Right lobe of liver (tissue), 6 donors: ENCODE results near the gene MUS81. TPM values are rescaled to one million over a fixed set of nuclear protein-coding genes. Genes with fewer than 3 reads are reported as not detected.

Experiments
- ATAC-seq, 4 donors: fragments of 200-7000 bp; cut with Tn5 transposase; one replicate each; pipeline ENCODE4 v1.9.1; 2020; ENCODE audit warnings: mild to moderate bottlenecking in 4 of 4, moderate library complexity in 4 of 4
- DNase-seq, 3 donors: peaks; one replicate each; pipeline ENCODE4 v3.0.0-alpha.2; 2020
- H3K27ac ChIP-seq, 3 donors: fragments of 200-600 bp; one replicate each; pipeline ENCODE4 v1.8.0; 2022
- H3K27me3 ChIP-seq, 2 donors: fragments of 200-600 bp; one replicate each; pipeline ENCODE4 v1.8.0; 2022
- H3K36me3 ChIP-seq, 4 donors: fragments of 200-600 bp; sonication (generic) in 1 of 4; one replicate each; pipeline versions ENCODE4 v1.5.1 to v1.8.0; 2017 to 2022; ENCODE audit warnings: control low read depth in 1 of 4
- H3K4me1 ChIP-seq, 4 donors: fragments of 200-600 bp; sonication (generic) in 1 of 4; one replicate each; pipeline versions ENCODE4 v1.5.1 to v1.8.0; 2017 to 2022; ENCODE audit warnings: control low read depth in 1 of 4
- H3K4me3 ChIP-seq, 3 donors: fragments of 200-600 bp; one replicate each; pipeline ENCODE4 v1.8.0; 2022
- H3K9me3 ChIP-seq, 4 donors: fragments of 200-600 bp; sonication (generic) in 1 of 4; one replicate each; pipeline versions ENCODE4 v1.5.1 to v1.8.0; 2017 to 2022; ENCODE audit warnings: control low read depth in 1 of 4
- POLR2A ChIP-seq: fragments of 450-650 bp; IDR thresholded peaks from one replicate; pipeline ENCODE4 v1.6.1; 2017; ENCODE audit warnings: antibody characterized with exemption, mild to moderate bottlenecking
- WGBS: methylation state at CpG from one replicate; pipeline ENCODE4 v1.1.6; 2018; ENCODE audit warnings: low coverage, low lambda C conversion rate; ENCODE audit not compliant: insufficient coverage; ENCODE audit errors: missing lambda C conversion rate; 5-methylcytosine and 5-hydroxymethylcytosine counted together
- intact Hi-C, 2 donors: fragments of 100-400 bp; cut with DNase I; formaldehyde crosslinking; loops; one replicate each; pipeline versions ENCODE4 v1.11.2 to v1.14.1; 2022
- total RNA-seq, 6 experiments: library from RNA; depleted of rRNA in 2 of 6; stranded (reverse); fragments of >200 nt in 2 of 6; fragmentation: NEBNext Ultra II Directional in 3 of 6; extraction: Animal tissue kit (Norgen Biotek cat#: 25700) in 3 of 6; gene quantifications; one replicate each; pipeline versions ENCODE4 v1.1.0 to v1.2.4, GENCODE V29; 2016 to 2023
- TF ChIP-seq, protein P1 (sequence below), 4 donors: fragments of 200-600 bp in 3 of 4; fragments of 450-650 bp in 1 of 4; IDR thresholded peaks; one replicate each; pipeline versions ENCODE4 v1.5.1 to v1.8.0; 2016 to 2022; ENCODE audit warnings: antibody characterized with exemption in 4 of 4, mild to moderate bottlenecking in 2 of 4
- donor health status: DM: no; HTN: yes; CAD: no.
- donor health status: DM: no; HTN: no; CAD: no.
- donor health status: DM: no; HTN: no; CAD: no.
- donor health status: DM: no; HTN: yes; CAD: no.
- donor health status: DM: no; HTN: yes; CAD: no.

MUS81 gene
- total RNA-seq, 6 experiments from 2014 or later: 14.0 to 25.6 (median 19.7) TPM

DNA sequence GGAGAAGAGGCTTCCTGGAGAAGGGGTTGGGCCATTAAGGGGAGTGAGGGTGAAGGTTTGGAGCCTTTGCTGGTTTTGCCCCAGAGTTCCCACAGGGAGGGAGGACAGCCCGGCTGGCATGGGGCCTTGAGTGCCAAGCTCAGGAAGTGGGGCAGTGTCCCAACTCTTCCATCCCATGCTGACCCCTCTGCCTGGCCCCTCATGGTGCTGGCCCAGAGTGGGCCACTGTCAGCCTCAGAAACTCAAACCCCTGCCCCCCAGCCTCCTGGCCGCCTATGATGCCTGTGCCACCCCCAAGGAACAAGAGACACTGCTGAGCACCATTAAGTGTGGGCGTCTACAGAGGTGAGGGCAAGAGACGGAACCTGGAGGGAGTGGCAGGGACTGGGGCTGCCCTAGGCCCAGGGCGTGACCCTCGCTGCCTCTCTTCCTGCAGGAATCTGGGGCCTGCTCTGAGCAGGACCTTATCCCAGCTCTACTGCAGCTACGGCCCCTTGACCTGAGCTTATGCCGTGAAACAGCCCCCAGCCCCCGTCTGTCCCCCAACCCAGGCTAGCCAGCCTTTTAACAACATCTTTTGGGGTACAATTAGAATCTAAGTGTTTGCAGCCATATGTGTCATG, 5.4 kb downstream of the MUS81 start:
- no peaks in the 10 kb centered on the region for H3K9me3 ChIP-seq
- H3K27ac ChIP-seq: no peak overlapping the region
- H3K4me1 ChIP-seq: peaks cover 0 to 9% (median 0%) of the 10 kb centered on the region in 4 donors
- DNase-seq: no peak
- no peak overlapping the region for H3K4me3 ChIP-seq
- no peaks in the 10 kb centered on the region for H3K27me3 ChIP-seq
- intact Hi-C loops: no loop called here
- H3K36me3 ChIP-seq: peaks cover 0 to 33% (median 18%) of the 10 kb centered on the region in 4 donors
- 88% methylated on average over 3 of the region's 9 CpGs for WGBS
- no peak for ATAC-seq
- TF ChIP-seq, protein P1, sequence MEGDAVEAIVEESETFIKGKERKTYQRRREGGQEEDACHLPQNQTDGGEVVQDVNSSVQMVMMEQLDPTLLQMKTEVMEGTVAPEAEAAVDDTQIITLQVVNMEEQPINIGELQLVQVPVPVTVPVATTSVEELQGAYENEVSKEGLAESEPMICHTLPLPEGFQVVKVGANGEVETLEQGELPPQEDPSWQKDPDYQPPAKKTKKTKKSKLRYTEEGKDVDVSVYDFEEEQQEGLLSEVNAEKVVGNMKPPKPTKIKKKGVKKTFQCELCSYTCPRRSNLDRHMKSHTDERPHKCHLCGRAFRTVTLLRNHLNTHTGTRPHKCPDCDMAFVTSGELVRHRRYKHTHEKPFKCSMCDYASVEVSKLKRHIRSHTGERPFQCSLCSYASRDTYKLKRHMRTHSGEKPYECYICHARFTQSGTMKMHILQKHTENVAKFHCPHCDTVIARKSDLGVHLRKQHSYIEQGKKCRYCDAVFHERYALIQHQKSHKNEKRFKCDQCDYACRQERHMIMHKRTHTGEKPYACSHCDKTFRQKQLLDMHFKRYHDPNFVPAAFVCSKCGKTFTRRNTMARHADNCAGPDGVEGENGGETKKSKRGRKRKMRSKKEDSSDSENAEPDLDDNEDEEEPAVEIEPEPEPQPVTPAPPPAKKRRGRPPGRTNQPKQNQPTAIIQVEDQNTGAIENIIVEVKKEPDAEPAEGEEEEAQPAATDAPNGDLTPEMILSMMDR (IDR thresholded peaks at IDR 0.05): no peak
- TF ChIP-seq POLR2A: no peak

- 100% methylated on average over 1 of the region's 21 CpGs for WGBS
- no peak overlapping the region for H3K4me3 ChIP-seq
- H3K36me3 ChIP-seq: peaks cover 0 to 33% (median 18%) of the 10 kb centered on the region in 4 donors
- intact Hi-C loops: no loop called here
- H3K27me3 ChIP-seq: no peaks in the 10 kb centered on the region
- DNase-seq (no peak), ATAC-seq (no peak)
- TF ChIP-seq, protein P1 (IDR thresholded peaks at IDR 0.05): no peak
- TF ChIP-seq POLR2A: no peak
- no peaks in the 10 kb centered on the region for H3K9me3 ChIP-seq
- H3K27ac ChIP-seq: no peak overlapping the region
- peaks cover 0 to 3% (median 0%) of the 10 kb centered on the region in 4 donors for H3K4me1 ChIP-seq
Measured at GRCh38 chr11:65866509-65867283, 6.5 kb downstream of the MUS81 start.

DNA sequence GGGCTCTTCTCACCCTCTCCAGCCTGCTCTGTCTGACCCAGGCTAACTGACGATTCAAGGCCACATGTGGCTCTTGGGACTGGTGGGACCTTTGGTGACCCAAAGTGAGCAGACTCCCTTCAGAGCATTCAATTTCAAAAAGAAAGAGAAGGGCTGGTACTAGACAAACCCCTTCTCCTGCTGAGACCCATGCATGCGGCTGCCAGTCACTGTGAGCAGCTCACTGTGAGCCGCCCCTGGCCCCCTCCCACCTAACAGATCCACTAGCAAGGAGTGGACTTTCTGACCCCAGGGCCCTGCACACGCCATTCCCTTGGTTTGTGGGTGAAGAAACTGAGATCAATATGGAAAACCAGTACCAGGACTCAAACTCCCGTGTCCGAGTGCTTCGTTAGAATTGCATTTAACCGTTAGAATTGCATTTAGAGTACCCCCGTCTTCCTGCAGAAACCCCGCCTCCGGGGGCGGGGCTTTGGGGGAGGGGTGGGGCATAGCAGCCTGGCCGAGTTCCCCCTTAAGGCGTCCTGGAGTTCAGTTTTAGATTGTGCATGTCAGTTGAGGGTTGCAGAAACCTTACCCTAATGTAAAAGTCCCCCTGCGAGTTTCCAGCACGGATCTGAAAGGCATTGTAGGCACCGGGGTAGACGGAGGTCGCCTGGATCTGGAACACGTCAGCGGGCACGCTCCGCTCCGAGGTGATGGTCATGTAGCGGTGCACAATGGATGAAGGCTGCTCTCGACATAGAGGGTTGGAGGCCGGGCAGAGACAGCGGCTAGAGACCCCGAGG, 7.2 kb downstream of the MUS81 start:
- intact Hi-C loops: no loop called here
- H3K4me3 ChIP-seq: no peak overlapping the region
- ATAC-seq (no peak), DNase-seq (no peak)
- H3K36me3 ChIP-seq: peaks cover 0 to 28% (median 17%) of the 10 kb centered on the region in 4 donors
- H3K4me1 ChIP-seq: no peaks in the 10 kb centered on the region
- no peaks in the 10 kb centered on the region for H3K9me3 ChIP-seq
- WGBS: 44% methylated on average over 12 of the region's 29 CpGs
- no peak overlapping the region for H3K27ac ChIP-seq
- no peak for TF ChIP-seq POLR2A
- TF ChIP-seq, protein P1 (IDR thresholded peaks at IDR 0.05): no peak
- no peaks in the 10 kb centered on the region for H3K27me3 ChIP-seq

DNA sequence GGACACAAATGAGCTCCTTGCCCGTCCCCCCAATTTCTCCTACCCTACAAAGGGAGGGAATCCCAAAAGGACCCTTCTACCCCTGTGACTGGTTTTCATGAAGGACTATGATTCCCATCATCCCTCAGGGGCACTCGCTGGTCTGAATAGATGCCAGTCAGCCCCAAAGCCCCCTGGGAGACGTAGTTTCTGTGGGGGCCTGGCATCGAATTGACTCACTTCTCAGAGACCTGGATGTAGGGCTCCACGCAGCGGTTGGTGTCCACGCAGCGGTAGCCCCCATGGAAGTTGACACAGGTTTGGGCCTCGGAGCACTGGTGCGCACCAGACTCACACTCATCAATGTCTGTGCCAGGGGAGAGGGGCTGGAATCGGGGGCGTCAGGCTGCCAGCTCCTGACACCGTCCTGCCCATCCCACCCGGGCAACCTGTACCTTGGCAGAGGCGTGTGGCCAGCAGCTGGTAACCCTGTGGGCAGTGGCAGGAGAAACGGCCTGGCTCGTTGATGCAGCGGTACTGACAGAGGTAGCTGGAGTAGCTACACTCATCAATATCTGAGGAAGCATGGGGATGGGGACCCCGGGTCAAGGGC, 7.9 kb downstream of the MUS81 start:
- Histone ChIP-seq H3K4me3 (no peak overlapping the region), H3K27me3 (no peaks in the 10 kb centered on the region), H3K4me1 (peaks cover 0 to 4% (median 0%) of the 10 kb centered on the region in 4 donors), H3K36me3 (peaks cover 0 to 23% (median 14%) of the 10 kb centered on the region in 4 donors), H3K9me3 (no peaks in the 10 kb centered on the region), H3K27ac (no peak overlapping the region)
- no peak for ATAC-seq
- 83% methylated on average over 1 of the region's 19 CpGs for WGBS
- DNase-seq: no peak
- intact Hi-C loops: no loop called here
- TF ChIP-seq, protein P1 (IDR thresholded peaks at IDR 0.05): no peak
- no peak for TF ChIP-seq POLR2A
